Duodenal mucosa (tissue), 2 donors: Measurements from ENCODE around the gene SART1.

Source experiments
- H3K27ac ChIP-seq: one replicate; pipeline ENCODE4 v1.7.0; 2013; ENCODE audit warnings: low read depth, low read length
- H3K27me3 ChIP-seq, 2 donors: one replicate each; pipeline ENCODE4 v1.7.0; 2013; ENCODE audit warnings: low read length in 2 of 2, control low read depth in 1 of 2; ENCODE audit not compliant: insufficient read depth in 2 of 2, control insufficient read depth in 1 of 2
- H3K36me3 ChIP-seq, 2 donors: one replicate each; pipeline ENCODE4 v1.7.0; 2013; ENCODE audit warnings: low read length in 2 of 2, control low read depth in 1 of 2; ENCODE audit not compliant: insufficient read depth in 2 of 2, control insufficient read depth in 1 of 2
- H3K4me1 ChIP-seq, 2 donors: one replicate each; pipeline ENCODE4 v1.7.0; 2013; ENCODE audit warnings: low read length in 2 of 2, control low read depth in 1 of 2; ENCODE audit not compliant: insufficient read depth in 2 of 2, control insufficient read depth in 1 of 2
- H3K4me3 ChIP-seq, 2 donors: one replicate each; pipeline ENCODE4 v1.7.0; 2013; ENCODE audit warnings: low read length in 2 of 2, low read depth in 1 of 2
- H3K9ac ChIP-seq, 2 donors: one replicate each; pipeline ENCODE4 v1.7.0; 2013; ENCODE audit warnings: low read length in 2 of 2, low read depth in 1 of 2
- H3K9me3 ChIP-seq, 2 donors: one replicate each; pipeline ENCODE4 v1.7.0; 2013; ENCODE audit warnings: low read length in 2 of 2, control low read depth in 1 of 2; ENCODE audit not compliant: control insufficient read depth in 1 of 2

Gene SART1

DNA sequence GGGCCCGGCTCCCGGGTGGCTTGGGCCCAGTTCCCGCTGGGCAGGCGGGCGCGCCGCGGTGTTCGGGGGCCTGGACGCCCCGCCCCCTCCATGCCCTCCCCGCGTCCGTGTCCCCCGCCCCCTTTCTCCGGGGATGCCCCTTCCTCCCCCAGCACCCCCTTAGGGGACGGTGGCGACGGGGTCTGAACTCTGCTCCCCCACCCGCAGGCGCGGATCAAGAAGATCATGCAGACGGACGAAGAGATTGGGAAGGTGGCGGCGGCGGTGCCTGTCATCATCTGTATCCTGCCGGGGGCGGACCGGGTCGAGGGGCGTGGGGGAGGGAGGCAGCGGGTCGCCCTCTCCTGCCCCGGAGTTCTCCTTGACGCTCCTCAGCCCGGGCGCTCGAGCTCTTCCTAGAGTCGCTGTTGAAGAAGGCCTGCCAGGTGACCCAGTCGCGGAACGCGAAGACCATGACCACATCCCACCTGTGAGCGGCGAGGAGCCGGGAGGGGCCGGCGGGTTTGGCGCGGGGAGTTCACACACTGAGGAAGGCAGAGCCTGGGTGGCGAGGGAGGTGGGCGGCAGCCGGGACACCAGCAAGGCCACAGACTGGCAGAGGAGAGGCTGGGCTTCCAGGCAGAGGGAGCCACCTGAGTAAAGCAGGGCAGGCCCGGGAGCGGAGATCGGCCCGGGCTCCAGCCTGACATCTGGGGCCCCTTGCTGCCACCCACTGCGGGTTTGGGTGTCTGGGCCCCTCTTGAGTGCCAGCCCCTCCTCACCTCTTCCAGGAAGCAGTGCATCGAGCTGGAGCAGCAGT is 41.8 kb upstream of the SART1 start:
- H3K36me3 ChIP-seq = peaks cover 0 to 17% of the 10 kb centered on the region in 2 donors
- peak overlapping the region; percentile 65 to 74 for H3K9ac ChIP-seq
- H3K9me3 ChIP-seq = no peaks in the 10 kb centered on the region
- peak overlapping the region; percentile 77 to 83 for H3K4me3 ChIP-seq
- H3K27ac ChIP-seq = peak overlapping the region; percentile 75
- H3K4me1 ChIP-seq = peaks cover 36 to 45% of the 10 kb centered on the region in 2 donors
- H3K27me3 ChIP-seq = no peaks in the 10 kb centered on the region

DNA sequence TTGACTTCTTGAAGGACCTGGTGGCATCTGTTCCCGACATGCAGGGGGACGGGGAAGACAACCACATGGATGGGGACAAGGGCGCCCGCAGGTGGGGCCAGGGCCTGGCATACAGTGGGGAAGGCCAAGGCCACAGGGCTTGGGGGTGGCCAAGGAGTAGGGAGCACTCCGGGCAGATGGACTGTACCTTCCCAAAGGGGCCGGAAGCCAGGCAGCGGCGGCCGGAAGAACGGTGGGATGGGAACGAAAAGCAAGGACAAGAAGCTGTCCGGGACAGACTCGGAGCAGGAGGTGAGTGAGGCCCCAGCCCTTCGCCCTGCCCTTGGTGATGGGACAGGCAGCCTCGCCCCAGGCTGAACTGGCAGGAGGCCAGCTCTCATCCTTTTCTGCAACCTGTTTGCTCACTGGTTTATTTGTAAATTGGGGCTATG is 41.1 kb upstream of the SART1 start:
- H3K36me3 ChIP-seq = peaks cover 0 to 17% of the 10 kb centered on the region in 2 donors
- peak overlapping the region; percentile 77 to 83 for H3K4me3 ChIP-seq
- H3K9me3 ChIP-seq = no peaks in the 10 kb centered on the region
- H3K9ac ChIP-seq = peak overlapping the region; percentile 65 to 74
- H3K4me1 ChIP-seq = peaks cover 36 to 39% of the 10 kb centered on the region in 2 donors
- no peaks in the 10 kb centered on the region for H3K27me3 ChIP-seq
- H3K27ac ChIP-seq = no peak overlapping the region

DNA sequence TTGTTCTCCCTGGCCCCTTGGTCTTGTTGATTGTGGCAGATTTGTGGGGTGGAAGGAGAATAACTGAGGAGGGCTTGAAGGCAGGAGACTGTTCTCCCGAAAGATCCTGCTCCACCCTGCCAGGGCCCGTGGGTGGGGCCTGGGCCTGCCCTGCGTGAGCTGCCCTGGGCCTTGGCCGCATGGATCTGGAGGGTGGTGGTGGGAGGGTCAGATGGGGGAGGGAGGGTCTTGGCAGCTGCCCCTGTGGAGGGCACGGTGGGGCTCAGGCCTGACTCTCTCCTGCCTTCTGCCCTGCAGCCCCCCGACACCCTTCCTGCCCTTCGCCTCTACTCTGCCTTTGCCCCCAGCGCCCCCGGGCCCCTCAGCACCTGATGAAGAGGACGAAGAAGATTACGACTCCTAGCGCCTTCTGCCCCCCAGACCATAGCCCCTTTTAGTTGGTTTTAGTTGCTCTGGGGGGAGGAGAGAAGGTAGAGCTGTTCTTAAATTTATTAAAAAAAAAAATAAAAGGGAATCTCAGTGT is 40.4 kb upstream of the SART1 start:
- no peaks in the 10 kb centered on the region for H3K9me3 ChIP-seq
- H3K4me3 ChIP-seq = no peak overlapping the region
- H3K27me3 ChIP-seq = no peaks in the 10 kb centered on the region
- H3K4me1 ChIP-seq = peaks cover 32 to 35% of the 10 kb centered on the region in 2 donors
- peaks cover 0 to 17% of the 10 kb centered on the region in 2 donors for H3K36me3 ChIP-seq
- no peak overlapping the region for H3K27ac ChIP-seq
- peak overlapping the region in 1 of 2 donors; percentile 74 for H3K9ac ChIP-seq

DNA sequence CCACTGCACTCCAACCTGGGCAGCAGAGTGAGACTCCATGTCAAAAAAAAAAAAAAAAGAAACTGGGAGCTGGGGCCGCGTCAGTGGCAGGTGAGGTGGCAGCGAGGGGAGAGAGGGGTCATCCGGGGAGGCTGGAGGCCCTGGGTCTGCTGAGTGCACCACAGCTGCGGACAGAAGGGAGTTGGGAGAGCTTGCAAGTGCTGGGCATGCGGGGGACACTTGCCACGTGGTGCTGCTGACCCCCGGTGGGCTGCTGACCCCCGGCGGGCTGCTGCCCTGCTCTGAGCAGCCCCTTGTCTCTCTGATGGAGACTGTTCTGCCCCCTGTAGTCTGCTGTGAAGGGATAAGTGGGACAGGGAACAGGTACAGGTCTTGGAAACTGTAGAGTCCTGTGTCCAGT is 39.7 kb upstream of the SART1 start:
- no peak overlapping the region for H3K9ac ChIP-seq
- no peak overlapping the region for H3K4me3 ChIP-seq
- H3K9me3 ChIP-seq = no peaks in the 10 kb centered on the region
- no peak overlapping the region for H3K27ac ChIP-seq
- H3K27me3 ChIP-seq = no peaks in the 10 kb centered on the region
- H3K4me1 ChIP-seq = peaks cover 24 to 27% of the 10 kb centered on the region in 2 donors
- H3K36me3 ChIP-seq = peaks cover 0 to 17% of the 10 kb centered on the region in 2 donors

DNA sequence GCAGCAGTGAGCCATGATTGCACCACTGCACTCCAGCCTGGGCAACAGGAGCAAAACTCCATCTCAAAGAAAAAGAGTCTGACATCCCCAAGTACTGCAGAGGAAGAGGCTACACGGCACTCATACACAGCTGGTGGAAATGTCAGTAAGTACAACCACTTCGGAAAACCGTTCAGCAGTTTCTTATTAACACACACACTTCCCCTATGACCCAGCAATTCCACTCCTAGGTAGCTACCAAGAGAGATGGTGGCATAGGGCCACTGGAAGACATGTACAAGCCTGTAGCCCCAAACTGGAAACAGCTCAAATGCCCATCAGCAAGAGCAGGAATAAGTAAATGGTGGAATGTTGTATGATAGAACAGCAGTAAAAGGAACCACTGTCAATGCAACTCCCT is 39.0 kb upstream of the SART1 start:
- H3K27ac ChIP-seq = no peak overlapping the region
- no peaks in the 10 kb centered on the region for H3K27me3 ChIP-seq
- peaks cover 0 to 17% of the 10 kb centered on the region in 2 donors for H3K36me3 ChIP-seq
- no peaks in the 10 kb centered on the region for H3K9me3 ChIP-seq
- no peak overlapping the region for H3K4me3 ChIP-seq
- H3K9ac ChIP-seq = no peak overlapping the region
- H3K4me1 ChIP-seq = peaks cover 18 to 25% of the 10 kb centered on the region in 2 donors

DNA sequence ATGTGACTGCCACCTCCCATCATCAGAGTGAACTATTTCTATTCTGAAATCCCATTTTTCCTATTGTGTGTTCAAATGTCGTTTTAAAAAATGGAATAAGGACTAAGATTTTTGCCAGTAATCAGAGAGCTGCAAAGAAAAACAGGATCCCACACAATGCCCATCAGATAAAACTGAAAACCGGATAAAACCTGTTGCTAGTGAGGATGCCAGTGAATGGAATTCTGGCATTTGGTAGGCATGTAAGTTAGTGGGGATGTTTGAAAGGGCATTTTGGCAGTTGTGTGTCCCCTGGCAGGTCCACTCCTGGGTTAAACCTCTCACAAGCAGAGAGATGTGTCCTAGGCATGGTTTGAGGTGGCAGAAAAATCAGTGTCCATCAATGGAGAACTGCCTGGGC is 36.1 kb upstream of the SART1 start:
- Histone ChIP-seq H3K9ac (no peak overlapping the region), H3K36me3 (peaks cover 0 to 17% of the 10 kb centered on the region in 2 donors), H3K27ac (no peak overlapping the region), H3K9me3 (no peaks in the 10 kb centered on the region), H3K27me3 (no peaks in the 10 kb centered on the region), H3K4me3 (no peak overlapping the region), H3K4me1 (peaks cover 7 to 24% of the 10 kb centered on the region in 2 donors)

DNA sequence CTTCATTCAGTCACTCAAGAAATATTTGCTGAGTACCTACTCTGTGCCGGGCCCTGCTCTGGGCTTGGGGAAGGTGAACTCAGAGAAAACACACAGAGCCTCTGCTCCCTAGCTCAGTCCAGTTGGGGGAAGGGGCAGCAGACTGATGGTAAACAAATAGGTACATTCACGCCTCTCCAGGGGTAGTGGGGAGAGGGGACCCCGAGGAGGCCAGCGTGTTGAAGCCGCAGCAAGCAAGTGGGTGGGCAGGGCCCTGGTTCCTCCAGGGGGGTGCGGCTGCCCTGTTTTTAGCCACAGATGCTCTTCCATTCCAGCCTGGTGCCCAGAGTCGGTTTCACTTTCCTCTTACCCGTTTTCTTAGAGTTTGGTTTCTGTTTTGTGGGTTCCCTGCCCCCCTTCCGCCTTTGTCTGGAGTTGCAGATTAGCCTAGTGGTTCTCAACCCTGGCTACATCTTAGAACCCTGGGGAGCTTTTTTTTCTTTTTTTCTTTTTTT is 33.6 kb upstream of the SART1 start:
- H3K9me3 ChIP-seq = no peaks in the 10 kb centered on the region
- H3K27me3 ChIP-seq = no peaks in the 10 kb centered on the region
- peaks cover 0 to 16% of the 10 kb centered on the region in 2 donors for H3K4me1 ChIP-seq
- peak overlapping the region in 1 of 2 donors; percentile 25 for H3K9ac ChIP-seq
- peak overlapping the region; percentile 12 for H3K27ac ChIP-seq
- H3K4me3 ChIP-seq = peak overlapping the region; percentile 18 to 45
- peaks cover 0 to 5% of the 10 kb centered on the region in 2 donors for H3K36me3 ChIP-seq

DNA sequence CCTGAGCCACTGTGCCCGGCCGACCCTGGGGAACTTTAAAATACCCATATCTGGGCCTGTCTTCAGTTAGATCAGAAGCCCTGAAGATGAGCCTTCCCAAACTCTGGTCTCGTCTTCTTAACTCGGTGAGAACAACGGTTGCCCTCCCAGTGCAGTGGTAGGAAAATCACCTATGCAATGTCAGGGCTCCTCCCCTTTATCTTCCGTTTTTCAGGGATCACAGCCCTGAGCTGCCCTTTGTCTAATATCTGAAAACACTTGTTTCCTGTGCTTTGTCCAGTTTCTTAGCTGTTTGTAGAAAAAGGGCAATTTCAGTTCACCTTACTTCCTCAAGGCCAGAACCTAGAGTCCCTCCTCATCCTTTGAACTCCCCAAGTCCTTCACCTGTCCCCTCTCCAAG is 32.9 kb upstream of the SART1 start:
- Histone ChIP-seq H3K9ac (no peak overlapping the region), H3K4me3 (no peak overlapping the region), H3K9me3 (no peaks in the 10 kb centered on the region), H3K27me3 (no peaks in the 10 kb centered on the region), H3K36me3 (no peaks in the 10 kb centered on the region), H3K27ac (no peak overlapping the region), H3K4me1 (peaks cover 0 to 16% of the 10 kb centered on the region in 2 donors)

DNA sequence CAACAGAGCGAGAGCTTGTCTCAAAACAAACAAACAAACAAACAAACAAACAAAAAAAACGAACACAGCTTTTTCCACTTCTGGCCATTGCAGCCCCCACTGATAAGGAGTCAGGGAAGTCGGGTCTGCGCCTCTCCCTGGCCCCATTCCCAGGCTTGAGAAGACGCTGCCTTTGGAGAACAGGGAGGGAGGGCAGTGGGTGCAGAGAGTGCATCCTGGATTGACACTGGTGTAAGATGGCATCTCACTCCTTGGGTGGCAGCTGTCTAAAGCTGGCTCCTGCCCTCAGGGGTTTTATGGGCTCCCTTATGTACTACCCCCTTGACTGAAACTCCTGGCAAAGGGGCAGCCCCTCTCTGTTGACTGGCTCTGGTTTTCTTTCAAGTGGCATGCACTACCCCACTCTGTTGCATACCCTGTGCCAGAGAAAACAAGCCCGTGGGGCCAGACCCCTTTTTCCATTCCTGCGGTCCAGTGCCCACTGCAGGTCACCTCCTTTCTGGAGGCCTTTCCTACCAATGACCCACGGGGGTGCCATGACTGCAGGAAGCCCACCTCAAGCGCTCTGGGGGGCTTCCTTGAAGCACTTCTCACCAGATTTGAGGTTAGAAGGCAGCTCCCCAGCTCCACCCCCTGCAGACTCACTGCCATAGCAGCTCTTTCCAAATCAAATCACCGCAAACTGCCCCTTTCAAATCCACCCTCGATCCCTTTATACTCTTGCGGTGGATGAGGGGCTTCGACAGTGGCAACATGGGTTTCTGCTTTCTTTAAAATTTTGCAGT is 29.6 kb upstream of the SART1 start:
- no peak overlapping the region for H3K9ac ChIP-seq
- no peaks in the 10 kb centered on the region for H3K36me3 ChIP-seq

DNA sequence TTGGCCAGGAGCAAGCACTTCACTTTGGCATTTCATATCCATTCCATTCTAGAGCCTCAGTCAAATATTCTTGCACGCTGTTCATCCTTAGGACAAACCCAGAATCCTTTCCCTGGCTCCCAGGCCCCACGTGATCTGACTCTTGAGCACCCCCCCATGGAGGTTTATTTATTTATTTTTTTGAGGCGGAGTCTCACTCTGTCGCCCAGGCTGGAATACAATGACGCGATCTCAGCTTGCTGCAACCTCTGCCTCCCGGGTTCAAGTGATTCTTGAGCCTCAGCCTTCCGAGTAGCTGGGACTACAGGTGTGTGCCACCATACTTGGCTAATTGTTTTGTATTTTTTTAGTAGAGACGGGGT is 29.0 kb upstream of the SART1 start:
- no peak overlapping the region for H3K9ac ChIP-seq
- no peaks in the 10 kb centered on the region for H3K9me3 ChIP-seq
- no peak overlapping the region for H3K27ac ChIP-seq
- peaks cover 0 to 12% of the 10 kb centered on the region in 2 donors for H3K4me1 ChIP-seq
- peaks cover 0 to 2% of the 10 kb centered on the region in 2 donors for H3K27me3 ChIP-seq
- no peaks in the 10 kb centered on the region for H3K36me3 ChIP-seq
- no peak overlapping the region for H3K4me3 ChIP-seq

More for the DNA sequence above, 29.6 kb upstream of the SART1 start:
- H3K27ac ChIP-seq = no peak overlapping the region
- no peak overlapping the region for H3K4me3 ChIP-seq
- no peaks in the 10 kb centered on the region for H3K9me3 ChIP-seq
- H3K4me1 ChIP-seq = peaks cover 0 to 16% of the 10 kb centered on the region in 2 donors
- no peaks in the 10 kb centered on the region for H3K27me3 ChIP-seq
